ENCODE data around the gene WNT7A.

DNA sequence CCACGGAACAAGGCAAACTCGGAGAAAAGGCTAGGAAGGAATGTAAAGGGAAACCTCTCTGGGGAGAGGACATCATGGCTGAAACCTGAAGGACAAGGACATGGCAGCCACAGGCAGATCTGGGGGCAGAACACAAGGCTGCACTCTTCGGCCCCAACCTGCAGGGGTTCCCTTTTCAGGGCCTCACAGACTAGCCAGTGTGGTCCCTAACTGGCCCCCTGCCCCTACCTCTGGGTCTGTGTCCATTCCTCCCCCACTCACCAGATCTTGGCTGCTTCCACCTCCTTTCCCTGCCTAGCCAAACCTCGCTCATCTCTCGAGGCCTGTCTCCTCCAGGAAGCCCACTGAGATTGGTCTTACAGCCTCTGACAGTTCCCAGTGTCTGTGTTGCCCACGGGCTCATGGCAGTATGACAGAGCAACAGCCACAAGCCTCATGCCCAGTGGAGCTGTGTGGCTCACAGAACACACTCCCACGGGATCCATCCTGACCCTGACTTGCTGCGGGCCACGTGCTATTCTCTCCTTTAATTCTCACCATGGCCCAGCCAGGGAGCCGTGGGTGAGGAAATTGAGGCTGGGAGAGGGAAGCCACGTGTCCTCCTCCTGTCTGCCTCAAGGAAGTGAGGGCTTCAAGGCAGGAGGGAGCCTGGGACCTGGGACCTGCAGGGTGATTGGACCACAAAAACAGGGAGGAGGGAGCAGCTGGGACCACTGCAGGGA is 26.5 kb downstream of the WNT7A start:
- TF ChIP-seq, protein P1, sequence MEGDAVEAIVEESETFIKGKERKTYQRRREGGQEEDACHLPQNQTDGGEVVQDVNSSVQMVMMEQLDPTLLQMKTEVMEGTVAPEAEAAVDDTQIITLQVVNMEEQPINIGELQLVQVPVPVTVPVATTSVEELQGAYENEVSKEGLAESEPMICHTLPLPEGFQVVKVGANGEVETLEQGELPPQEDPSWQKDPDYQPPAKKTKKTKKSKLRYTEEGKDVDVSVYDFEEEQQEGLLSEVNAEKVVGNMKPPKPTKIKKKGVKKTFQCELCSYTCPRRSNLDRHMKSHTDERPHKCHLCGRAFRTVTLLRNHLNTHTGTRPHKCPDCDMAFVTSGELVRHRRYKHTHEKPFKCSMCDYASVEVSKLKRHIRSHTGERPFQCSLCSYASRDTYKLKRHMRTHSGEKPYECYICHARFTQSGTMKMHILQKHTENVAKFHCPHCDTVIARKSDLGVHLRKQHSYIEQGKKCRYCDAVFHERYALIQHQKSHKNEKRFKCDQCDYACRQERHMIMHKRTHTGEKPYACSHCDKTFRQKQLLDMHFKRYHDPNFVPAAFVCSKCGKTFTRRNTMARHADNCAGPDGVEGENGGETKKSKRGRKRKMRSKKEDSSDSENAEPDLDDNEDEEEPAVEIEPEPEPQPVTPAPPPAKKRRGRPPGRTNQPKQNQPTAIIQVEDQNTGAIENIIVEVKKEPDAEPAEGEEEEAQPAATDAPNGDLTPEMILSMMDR (IDR thresholded peaks at IDR 0.05): no peak
- TF ChIP-seq POLR2AphosphoS5 (IDR thresholded peaks at IDR 0.05) (no peak), POLR2A (IDR thresholded peaks at IDR 0.05) (no peak)

Data from stomach (tissue), 4 donors.